Fibroblast of pulmonary artery (primary cell): ENCODE data around the gene SUCLG2.

ENCODE experiments used
- DNase-seq: peaks from one replicate; pipeline ENCODE4 v3.0.0-alpha.2; 2010; ENCODE audit warnings: low read depth
- H3K4me3 ChIP-seq: replicated peaks from 2 replicates; pipeline ENCODE4 v1.5.1; 2011; ENCODE audit warnings: low read depth, mild to moderate bottlenecking, control low read depth, low read length, moderate library complexity
- TF ChIP-seq, protein P1 (sequence below): IDR thresholded peaks from 2 replicates; pipeline ENCODE4 v1.5.1; 2011; ENCODE audit warnings: mild to moderate bottlenecking, control low read depth, low read length, inconsistent platforms; ENCODE audit errors: missing control alignments

SUCLG2 gene

GRCh38 chr3:67576441-67576840 lies 78.0 kb downstream of the SUCLG2 start:
- DNase-seq: no peak
- no peak overlapping the region for H3K4me3 ChIP-seq
- TF ChIP-seq, protein P1, sequence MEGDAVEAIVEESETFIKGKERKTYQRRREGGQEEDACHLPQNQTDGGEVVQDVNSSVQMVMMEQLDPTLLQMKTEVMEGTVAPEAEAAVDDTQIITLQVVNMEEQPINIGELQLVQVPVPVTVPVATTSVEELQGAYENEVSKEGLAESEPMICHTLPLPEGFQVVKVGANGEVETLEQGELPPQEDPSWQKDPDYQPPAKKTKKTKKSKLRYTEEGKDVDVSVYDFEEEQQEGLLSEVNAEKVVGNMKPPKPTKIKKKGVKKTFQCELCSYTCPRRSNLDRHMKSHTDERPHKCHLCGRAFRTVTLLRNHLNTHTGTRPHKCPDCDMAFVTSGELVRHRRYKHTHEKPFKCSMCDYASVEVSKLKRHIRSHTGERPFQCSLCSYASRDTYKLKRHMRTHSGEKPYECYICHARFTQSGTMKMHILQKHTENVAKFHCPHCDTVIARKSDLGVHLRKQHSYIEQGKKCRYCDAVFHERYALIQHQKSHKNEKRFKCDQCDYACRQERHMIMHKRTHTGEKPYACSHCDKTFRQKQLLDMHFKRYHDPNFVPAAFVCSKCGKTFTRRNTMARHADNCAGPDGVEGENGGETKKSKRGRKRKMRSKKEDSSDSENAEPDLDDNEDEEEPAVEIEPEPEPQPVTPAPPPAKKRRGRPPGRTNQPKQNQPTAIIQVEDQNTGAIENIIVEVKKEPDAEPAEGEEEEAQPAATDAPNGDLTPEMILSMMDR: no peak

DNA sequence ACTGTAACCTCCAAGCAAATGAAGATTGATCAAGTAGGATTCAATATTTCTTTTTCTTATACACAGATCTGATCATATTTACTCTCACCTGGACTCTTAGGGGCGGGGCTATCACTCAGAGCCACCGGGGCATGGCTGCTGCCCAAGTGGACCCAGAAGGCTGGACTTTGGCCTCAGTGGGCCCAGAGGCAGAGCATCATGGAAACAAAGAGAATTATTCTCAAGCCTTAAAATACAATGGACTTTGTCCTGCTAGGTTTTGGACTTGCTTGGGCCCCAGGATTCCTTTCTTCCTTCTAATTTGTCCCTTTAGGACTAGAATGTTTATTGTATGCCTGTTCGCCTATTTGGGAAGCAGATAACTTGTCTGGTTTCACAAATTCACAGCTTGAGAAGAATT lies 85.1 kb downstream of the SUCLG2 start:
- no peak for DNase-seq
- H3K4me3 ChIP-seq: no peak overlapping the region
- TF ChIP-seq, protein P1: no peak

DNA sequence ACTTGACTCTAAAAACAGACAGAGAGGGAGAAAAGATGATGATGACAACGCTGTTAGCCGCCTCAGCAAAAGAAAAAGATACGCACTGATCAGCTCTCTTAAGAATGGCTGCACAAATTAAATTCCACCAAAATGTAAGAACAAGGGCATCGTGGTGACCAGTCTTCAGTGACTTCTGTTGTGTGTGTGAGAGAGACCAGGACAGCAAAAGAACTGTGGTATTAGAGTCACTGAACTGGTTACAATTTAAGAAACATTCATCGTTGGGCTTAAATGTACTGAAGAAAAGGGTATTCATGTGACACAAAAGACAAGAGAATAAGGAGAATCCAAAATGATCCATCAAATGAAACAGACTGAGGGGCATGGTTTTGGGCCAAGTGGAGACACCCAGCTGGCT lies 86.5 kb downstream of the SUCLG2 start:
- H3K4me3 ChIP-seq: no peak overlapping the region
- DNase-seq: no peak
- TF ChIP-seq, protein P1: no peak

DNA sequence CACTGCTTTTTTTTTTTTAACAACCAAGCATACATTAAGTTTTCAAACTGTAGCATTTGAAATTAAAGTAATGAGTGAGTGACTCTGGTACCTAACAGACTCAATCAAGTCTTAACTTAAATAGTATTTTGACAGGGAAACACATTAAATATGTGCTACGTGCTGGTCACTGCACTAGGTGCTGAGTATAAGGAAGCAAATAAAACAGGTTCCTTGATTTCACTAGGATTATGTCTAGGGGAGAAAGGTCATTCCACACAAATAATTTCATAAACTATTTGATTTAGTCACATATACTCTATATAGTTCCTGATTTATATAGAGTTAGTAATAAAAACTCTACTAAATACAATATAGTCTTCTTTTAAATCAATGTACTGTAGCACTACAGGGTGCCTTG lies 89.4 kb downstream of the SUCLG2 start:
- TF ChIP-seq, protein P1: no peak
- no peak for DNase-seq
- no peak overlapping the region for H3K4me3 ChIP-seq

DNA sequence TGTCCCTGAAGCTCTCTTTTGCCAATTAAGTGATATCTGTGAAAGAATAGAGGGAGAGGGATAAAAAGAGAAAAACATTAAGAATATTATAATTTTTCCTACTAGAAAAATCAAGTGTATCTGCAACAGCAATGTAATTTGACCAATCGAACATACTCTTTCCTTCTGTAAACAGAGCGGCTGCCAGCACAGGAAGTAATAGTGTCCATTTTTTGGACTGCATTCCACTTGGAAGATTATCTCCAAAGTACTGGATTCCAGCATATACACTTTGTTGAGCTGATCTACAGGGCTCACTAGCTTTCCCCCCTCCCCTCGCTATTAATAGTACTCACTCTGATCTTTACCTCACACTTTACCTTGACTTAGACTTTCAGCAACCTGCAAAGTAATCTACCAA lies 90.4 kb downstream of the SUCLG2 start:
- TF ChIP-seq, protein P1: no peak
- peak; percentile 26 for DNase-seq
- no peak overlapping the region for H3K4me3 ChIP-seq

- no peak for DNase-seq
- TF ChIP-seq, protein P1: no peak
Measured at GRCh38 chr3:67561667-67562394, 92.6 kb downstream of the SUCLG2 start.

DNA sequence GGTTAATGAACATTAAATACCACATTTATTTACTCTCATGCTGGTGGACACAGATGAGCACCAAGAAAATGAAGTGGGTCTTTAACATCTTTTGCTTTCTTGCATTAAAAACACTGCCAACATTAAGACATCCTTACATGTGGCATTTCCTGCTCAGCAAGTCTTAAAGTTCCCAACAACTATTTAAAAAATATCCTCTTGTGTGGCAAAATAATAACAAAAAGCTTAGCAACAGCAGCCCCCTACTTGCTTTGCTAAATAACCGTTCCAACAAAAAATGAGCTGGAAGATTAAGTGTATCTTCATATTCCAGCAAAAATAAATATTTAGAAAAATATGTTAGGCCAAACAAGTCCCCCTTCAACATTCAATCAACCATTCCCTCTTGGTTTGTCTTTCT lies 93.1 kb downstream of the SUCLG2 start:
- no peak overlapping the region for H3K4me3 ChIP-seq
- DNase-seq: no peak
- TF ChIP-seq, protein P1: no peak

More at GRCh38 chr3:67561667-67562394, 92.6 kb downstream of the SUCLG2 start:
- no peak overlapping the region for H3K4me3 ChIP-seq
